Activated CD4-positive, alpha-beta T cell treated with anti-CD3 and anti-CD28 coated beads, Interleukin-2, amount 50 U/mL, for 16 hours (primary cell): Measurements from ENCODE around the gene NUDT19.
"Not testable (repeated sequence)": the region's sequence is repeated elsewhere in the genome, so short reads cannot be mapped to it uniquely, and the experiment has no call there.

Experiments used
- DNase-seq: peaks from one replicate; pipeline ENCODE4 v3.0.0-alpha.2; 2020

The NUDT19 gene

GRCh38 chr19:32716203-32716602 lies 24.6 kb downstream of the NUDT19 start:
- DNase-seq: not testable (repeated sequence)

- DNase-seq: no peak
These were observed 25.9 kb downstream of the NUDT19 start for GRCh38 chr19:32717496-32717895.

- no peak for DNase-seq
These were observed 26.7 kb downstream of the NUDT19 start for GRCh38 chr19:32718286-32718685.

- no peak for DNase-seq
These were observed 28.0 kb downstream of the NUDT19 start, which contains the start of gene TDRD12 for GRCh38 chr19:32719611-32720059. Gene TDRD12 (plus strand): TSS chr19:32719767. CDS start chr19:32720073, 306 bp downstream.

- no peak for DNase-seq
These were observed 28.8 kb downstream of the NUDT19 start for GRCh38 chr19:32720216-32720935.

GRCh38 chr19:32720936-32721250 lies 29.3 kb downstream of the NUDT19 start:
- no peak for DNase-seq

DNA sequence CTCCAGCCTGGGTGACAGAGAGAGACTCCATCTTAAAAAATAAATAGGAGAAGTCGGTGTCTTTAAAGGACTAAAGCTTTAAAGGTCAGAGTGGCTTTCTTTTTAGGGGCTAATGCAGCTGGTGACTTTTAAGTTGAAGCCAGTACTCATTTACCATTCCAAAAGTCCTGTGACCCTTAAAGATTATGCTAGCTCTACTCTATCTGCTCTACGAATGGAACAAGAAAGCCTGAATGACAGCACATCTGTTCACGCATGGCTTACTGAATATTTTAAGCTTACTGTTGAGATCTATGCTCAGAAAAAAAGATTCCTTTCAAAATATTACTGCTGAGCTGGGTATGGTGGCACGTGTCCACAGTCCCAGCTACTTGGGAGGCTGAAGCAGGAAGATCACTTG lies 44.3 kb downstream of the NUDT19 start:
- DNase-seq: no peak

- no peak for DNase-seq
These were observed 51.4 kb downstream of the NUDT19 start for GRCh38 chr19:32743021-32743420.

DNA sequence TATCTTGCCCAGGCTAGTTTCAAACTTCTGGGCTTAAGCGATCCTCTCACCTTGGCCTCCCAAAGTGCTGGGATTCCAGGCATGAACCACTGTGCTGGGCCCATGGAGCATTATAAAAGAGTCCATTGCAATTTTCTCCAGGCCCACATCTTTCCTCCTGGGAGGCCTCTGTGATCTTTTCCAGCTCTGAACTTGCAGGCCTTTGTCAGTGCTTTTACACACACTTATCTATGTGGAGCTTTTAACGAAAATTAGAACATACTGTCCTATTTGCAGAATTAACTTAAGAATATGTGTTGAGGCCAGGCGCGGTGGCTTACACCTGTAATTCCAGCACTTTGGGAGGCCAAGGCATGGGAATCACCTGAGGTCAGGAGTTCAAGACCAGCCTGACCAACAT lies 51.8 kb downstream of the NUDT19 start:
- no peak for DNase-seq

GRCh38 chr19:32744555-32745325 lies 53.1 kb downstream of the NUDT19 start:
- DNase-seq: no peak

- DNase-seq: peak; percentile 10
These were observed 54.1 kb downstream of the NUDT19 start for GRCh38 chr19:32745594-32746251.

- DNase-seq: peak; percentile 39
These were observed 55.1 kb downstream of the NUDT19 start for GRCh38 chr19:32746631-32747196.

DNA sequence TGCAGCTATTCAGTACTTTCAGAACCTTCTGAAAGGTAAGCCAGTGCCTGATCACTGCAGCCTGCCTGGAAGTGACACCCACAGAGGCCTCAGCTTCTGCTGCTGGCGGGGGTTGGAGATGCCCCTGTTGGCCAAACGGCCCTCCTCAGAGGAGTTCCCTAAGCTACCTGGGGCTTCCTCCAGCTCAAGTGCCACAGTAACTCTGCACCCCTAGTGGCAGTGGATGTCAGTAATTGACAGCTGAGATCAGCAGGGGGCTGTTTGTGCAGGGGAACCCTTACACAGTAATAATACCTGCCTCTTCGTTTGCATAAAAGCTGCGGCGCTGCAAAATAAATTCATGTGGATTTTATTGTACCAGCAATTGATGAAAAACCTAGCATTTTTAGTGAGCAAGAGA lies 56.9 kb downstream of the NUDT19 start:
- no peak for DNase-seq

DNA sequence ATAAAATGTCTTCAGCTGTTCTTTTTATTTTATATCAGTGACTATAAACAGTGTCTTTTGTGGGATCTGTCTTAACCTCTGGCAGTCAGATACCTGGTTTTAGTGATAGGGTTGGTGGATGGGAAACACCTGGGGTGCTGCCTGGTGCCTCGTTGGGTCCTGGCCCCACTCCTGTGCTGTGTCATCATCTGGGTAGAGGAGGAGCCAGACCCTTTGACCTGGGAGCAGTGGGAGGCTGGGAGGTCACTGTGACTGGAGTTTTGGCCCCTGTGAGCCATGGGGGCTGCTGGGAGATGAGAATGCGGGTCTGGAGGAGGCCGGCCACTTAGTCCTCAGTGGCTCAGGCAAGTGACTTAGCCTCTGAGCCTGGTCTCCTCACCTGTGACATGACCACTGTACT lies 57.3 kb downstream of the NUDT19 start:
- no peak for DNase-seq

GRCh38 chr19:32749361-32749760 lies 57.7 kb downstream of the NUDT19 start:
- no peak for DNase-seq

- no peak for DNase-seq
These were observed 58.9 kb downstream of the NUDT19 start for GRCh38 chr19:32750441-32751055.

GRCh38 chr19:32751066-32751465 lies 59.4 kb downstream of the NUDT19 start:
- no peak for DNase-seq

- no peak for DNase-seq
These were observed 65.6 kb downstream of the NUDT19 start for GRCh38 chr19:32757189-32757588.
